ENCODE measurements around the gene DCUN1D3.
"Not testable (repeated sequence)": the region's sequence is repeated elsewhere in the genome, so short reads cannot be mapped to it uniquely, and the experiment has no call there.

The DCUN1D3 gene

GRCh38 chr16:20822521-20823325 is 77.4 kb downstream of the DCUN1D3 start:
- no peak for DNase-seq (ENCODE audit: low read depth)

GRCh38 chr16:20821682-20822081 is 78.5 kb downstream of the DCUN1D3 start:
- no peak for DNase-seq (ENCODE audit: low read depth)

- DNase-seq (ENCODE audit: low read depth) = no peak
Observed at GRCh38 chr16:20818929-20819585, 81.1 kb downstream of the DCUN1D3 start.

GRCh38 chr16:20814784-20815183 is 85.4 kb downstream of the DCUN1D3 start:
- no peak for DNase-seq (ENCODE audit: low read depth)

GRCh38 chr16:20812510-20812909 is 87.6 kb downstream of the DCUN1D3 start:
- DNase-seq (ENCODE audit: low read depth) = no peak

- no peak for DNase-seq (ENCODE audit: low read depth)
Observed at GRCh38 chr16:20811889-20812439, 88.2 kb downstream of the DCUN1D3 start.

GRCh38 chr16:20807862-20808261 is 92.3 kb downstream of the DCUN1D3 start:
- no peak for DNase-seq (ENCODE audit: low read depth)

- peak; percentile 79 for DNase-seq (ENCODE audit: low read depth)
Observed at GRCh38 chr16:20806168-20807050, 93.7 kb downstream of the DCUN1D3 start, which contains the start of the genes ERI2 and REXO5. ERI2 (minus strand) TSS chr16:20806472; CDS start chr16:20806430, 42 bp downstream. REXO5 (plus strand) TSS chr16:20806527; CDS start chr16:20806954, 427 bp downstream.

GRCh38 chr16:20805684-20806167 is 94.4 kb downstream of the DCUN1D3 start:
- DNase-seq (ENCODE audit: low read depth) = not testable (repeated sequence)

All from HS-5 (cell line).